Measurements from ENCODE around the gene OR7G1.

- TF ChIP-seq YBX1 (IDR thresholded peaks at IDR 0.05) = no peak
- no peak for TF ChIP-seq PBX3 (IDR thresholded peaks at IDR 0.05; ENCODE audit: insufficient replicate concordance, low read depth, low read length)
- TF ChIP-seq EP300 (IDR thresholded peaks at IDR 0.05; ENCODE audit: borderline replicate concordance in 1 of 2, control insufficient read depth in 1 of 2, low read depth in 2 of 2, low read length in 2 of 2) = no peak
- no peak for TF ChIP-seq TAF1 (IDR thresholded peaks at IDR 0.05; ENCODE audit: borderline replicate concordance, low read depth, low read length)
- TF ChIP-seq NR2C2 (IDR thresholded peaks at IDR 0.05; ENCODE audit: borderline replicate concordance, control insufficient read depth, insufficient read length, low read depth) = no peak
- TF ChIP-seq NFIC (IDR thresholded peaks at IDR 0.05; ENCODE audit: low read depth, low read length) = no peak
- TF ChIP-seq ZSCAN29 (IDR thresholded peaks at IDR 0.05) = no peak
- TF ChIP-seq POLR2A (IDR thresholded peaks at IDR 0.05; ENCODE audit: low read depth, low read length) = no peak
- no peak for TF ChIP-seq POLR2AphosphoS2 (IDR thresholded peaks at IDR 0.05; ENCODE audit: low read depth, low read length)
- TF ChIP-seq EGR1 (IDR thresholded peaks at IDR 0.05; ENCODE audit: borderline replicate concordance in 1 of 2, low read depth in 2 of 2, low read length in 2 of 2) = no peak
These were observed 33.1 kb upstream of the OR7G1 start for GRCh38 chr19:9148697-9149096.
